Measurements from ENCODE around the gene SPACDR.

GRCh38 chr7:100496509-100496908, 32.4 kb upstream of the SPACDR start:
- TF ChIP-seq CTCF (IDR thresholded peaks at IDR 0.05) (no peak), POLR2A (IDR thresholded peaks at IDR 0.05; ENCODE audit: low read depth) (no peak)

All from esophagus muscularis mucosa (tissue), 3 donors.